ENCODE measurements around the gene CDH23.

DNA sequence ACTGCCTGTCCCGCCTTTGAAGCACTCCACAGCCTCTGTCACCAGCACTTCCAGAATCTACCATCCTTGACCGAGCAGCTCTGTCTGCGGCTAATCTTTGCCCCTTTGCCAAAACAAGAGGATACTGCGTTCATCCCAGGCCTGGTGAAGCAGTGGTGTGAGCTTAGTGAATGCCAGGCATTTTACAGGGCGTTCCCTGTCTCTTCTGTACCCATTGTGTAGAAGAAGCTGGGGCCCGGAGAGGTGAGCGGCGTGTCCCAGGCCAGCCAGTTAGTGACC, 261.7 kb downstream of the CDH23 start:
- TF ChIP-seq, protein P1, sequence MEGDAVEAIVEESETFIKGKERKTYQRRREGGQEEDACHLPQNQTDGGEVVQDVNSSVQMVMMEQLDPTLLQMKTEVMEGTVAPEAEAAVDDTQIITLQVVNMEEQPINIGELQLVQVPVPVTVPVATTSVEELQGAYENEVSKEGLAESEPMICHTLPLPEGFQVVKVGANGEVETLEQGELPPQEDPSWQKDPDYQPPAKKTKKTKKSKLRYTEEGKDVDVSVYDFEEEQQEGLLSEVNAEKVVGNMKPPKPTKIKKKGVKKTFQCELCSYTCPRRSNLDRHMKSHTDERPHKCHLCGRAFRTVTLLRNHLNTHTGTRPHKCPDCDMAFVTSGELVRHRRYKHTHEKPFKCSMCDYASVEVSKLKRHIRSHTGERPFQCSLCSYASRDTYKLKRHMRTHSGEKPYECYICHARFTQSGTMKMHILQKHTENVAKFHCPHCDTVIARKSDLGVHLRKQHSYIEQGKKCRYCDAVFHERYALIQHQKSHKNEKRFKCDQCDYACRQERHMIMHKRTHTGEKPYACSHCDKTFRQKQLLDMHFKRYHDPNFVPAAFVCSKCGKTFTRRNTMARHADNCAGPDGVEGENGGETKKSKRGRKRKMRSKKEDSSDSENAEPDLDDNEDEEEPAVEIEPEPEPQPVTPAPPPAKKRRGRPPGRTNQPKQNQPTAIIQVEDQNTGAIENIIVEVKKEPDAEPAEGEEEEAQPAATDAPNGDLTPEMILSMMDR (IDR thresholded peaks at IDR 0.05), result no peak
- no peak for TF ChIP-seq POLR2A (IDR thresholded peaks at IDR 0.05)

Data from uterus (tissue), 2 donors.